Right renal cortex interstitium (tissue), 3 donors: Measurements from ENCODE around the gene RTN4RL1. TPM values are rescaled to one million over a fixed set of nuclear protein-coding genes. Genes with fewer than 3 reads are reported as not detected.

Source experiments
- DNase-seq, 3 donors: peaks; one replicate each; pipeline ENCODE4 v3.0.0-alpha.2; 2013; ENCODE audit warnings: low read depth in 3 of 3, low spot score in 2 of 3
- polyA plus RNA-seq, 3 donors: library from polyadenylated mRNA; unstranded; fragments of 120-200 nt; gene quantifications; one replicate each; pipeline ENCODE4 v1.2.1, GENCODE V29; 2013; ENCODE audit not compliant: insufficient read length in 3 of 3

The RTN4RL1 gene
- polyA plus RNA-seq, 3 donors: 0.72 to 1.8 (median 1.3) TPM

DNA sequence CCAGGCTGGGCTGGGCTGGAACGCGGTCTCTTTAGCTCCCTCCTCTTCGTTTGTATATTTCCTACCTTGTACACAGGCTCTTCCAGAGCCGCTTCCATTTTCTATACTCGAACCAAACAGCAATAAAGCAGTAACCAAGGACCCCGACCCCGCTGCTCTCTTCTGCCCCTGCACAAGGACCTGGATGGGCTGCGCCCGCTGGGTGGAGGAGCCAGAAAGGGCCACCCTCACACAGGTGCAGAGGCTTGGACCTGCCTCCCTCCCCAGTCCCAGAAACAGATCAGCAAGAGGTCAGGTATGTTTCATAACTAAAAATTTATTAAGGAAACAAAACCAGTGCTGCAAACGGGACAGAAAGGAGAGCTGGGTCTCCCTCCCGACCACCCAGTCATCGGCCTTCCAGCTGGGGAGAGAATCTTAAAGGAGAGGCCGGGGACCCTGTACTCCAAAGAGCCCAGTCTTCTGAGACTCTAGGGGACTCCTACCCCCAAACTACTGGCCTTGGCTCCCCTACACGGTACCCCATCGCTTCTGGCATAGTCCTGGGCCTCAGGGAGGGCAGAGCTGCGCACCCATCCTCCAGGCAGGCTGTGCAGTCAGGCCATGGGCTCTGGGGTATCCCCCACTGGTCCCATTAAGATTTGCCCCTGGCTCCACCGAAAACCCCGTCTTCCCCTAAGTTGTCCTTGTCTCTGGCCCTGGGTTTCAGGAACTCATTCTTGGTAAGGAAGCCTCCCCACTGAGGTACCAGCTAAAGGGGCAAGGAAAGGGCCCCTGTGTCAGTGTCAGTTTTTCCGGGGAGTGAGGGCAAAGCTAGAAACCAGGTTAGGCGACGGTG lies 34.6 kb upstream of the RTN4RL1 start:
- no peak for DNase-seq

DNA sequence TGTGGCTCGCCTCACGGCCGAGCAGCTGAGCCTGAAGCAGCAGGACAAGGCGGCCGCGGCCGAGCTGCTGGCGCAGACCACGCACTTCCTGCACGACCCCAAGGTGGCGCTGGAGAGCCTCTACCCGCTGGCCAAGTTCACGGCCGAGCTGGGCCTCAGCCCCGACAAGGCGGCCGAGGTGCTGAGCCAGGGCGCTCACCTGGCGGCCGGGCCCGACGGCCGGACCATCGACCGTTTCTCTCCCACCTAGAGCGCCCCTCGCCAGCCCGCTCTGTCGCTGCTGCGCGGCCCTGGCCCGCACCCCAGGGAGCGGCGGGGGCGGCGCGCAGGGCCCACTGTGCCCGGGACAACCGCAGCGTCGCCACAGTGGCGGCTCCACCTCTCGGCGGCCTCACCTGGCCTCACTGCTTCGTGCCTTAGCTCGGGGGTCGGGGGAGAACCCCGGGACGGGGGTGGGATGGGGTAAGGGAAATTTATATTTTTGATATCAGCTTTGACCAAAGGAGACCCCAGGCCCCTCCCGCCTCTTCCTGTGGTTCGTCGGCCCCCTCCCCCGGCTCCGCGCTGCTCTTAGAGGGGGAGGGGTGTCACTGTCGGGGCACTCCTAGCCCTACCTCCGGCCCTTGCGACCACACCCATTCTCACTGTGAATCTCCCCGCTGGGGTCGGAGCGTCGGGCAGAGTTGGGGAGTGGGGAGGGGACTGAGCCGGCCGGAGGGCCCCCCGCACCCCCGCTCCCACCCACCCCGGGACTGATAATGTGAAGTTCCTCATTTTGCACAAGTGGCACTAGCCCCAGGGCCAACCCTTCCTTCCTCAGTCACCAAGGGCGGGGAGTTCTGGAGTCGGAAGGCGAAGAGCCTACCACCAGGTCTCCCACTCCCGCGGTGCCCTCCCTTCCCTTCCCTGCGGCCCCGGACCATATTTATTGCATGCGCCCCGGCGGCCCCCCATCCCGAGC lies 33.7 kb upstream of the RTN4RL1 start:
- no peak for DNase-seq

DNA sequence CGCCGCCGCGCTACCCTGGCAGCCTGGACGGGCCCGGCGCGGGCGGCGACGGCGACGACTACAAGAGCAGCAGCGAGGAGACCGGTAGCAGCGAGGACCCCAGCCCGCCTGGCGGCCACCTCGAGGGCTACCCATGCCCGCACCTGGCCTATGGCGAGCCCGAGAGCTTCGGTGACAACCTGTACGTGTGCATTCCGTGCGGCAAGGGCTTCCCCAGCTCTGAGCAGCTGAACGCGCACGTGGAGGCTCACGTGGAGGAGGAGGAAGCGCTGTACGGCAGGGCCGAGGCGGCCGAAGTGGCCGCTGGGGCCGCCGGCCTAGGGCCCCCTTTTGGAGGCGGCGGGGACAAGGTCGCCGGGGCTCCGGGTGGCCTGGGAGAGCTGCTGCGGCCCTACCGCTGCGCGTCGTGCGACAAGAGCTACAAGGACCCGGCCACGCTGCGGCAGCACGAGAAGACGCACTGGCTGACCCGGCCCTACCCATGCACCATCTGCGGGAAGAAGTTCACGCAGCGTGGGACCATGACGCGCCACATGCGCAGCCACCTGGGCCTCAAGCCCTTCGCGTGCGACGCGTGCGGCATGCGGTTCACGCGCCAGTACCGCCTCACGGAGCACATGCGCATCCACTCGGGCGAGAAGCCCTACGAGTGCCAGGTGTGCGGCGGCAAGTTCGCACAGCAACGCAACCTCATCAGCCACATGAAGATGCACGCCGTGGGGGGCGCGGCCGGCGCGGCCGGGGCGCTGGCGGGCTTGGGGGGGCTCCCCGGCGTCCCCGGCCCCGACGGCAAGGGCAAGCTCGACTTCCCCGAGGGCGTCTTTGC lies 32.8 kb upstream of the RTN4RL1 start:
- no peak for DNase-seq

DNA sequence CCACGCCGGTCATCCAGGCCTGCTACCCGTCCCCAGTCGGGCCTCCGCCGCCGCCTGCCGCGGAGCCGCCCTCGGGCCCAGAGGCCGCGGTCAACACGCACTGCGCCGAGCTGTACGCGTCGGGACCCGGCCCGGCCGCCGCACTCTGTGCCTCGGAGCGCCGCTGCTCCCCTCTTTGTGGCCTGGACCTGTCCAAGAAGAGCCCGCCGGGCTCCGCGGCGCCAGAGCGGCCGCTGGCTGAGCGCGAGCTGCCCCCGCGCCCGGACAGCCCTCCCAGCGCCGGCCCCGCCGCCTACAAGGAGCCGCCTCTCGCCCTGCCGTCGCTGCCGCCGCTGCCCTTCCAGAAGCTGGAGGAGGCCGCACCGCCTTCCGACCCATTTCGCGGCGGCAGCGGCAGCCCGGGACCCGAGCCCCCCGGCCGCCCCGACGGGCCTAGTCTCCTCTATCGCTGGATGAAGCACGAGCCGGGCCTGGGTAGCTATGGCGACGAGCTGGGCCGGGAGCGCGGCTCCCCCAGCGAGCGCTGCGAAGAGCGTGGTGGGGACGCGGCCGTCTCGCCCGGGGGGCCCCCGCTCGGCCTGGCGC lies 32.1 kb upstream of the RTN4RL1 start:
- DNase-seq: no peak

DNA sequence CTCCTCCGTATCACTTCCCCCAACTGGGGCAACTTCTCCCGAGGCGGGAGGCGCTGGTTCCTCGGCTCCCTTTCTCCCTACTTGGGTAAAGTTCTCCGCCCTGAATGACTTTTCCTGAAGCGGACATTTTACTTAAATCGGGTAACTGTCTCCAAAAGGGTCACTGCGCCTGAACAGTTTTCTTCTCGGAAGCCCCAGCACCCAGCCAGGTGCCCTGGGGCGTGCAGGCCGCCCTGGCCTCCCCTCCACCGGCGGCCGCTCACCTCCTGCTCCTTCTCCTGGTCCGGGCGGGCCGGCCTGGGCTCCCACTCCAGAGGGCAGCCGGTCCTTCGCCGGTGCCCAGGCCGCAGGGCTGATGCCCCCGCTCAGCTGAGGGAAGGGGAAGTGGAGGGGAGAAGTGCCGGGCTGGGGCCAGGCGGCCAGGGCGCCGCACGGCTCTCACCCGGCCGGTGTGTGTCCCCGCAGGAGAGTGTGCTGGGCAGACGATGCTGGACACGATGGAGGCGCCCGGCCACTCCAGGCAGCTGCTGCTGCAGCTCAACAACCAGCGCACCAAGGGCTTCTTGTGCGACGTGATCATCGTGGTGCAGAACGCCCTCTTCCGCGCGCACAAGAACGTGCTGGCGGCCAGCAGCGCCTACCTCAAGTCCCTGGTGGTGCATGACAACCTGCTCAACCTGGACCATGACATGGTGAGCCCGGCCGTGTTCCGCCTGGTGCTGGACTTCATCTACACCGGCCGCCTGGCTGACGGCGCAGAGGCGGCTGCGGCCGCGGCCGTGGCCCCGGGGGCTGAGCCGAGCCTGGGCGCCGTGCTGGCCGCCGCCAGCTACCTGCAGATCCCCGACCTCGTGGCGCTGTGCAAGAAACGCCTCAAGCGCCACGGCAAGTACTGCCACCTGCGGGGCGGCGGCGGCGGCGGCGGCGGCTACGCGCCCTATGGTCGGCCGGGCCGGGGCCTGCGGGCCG lies 31.4 kb upstream of the RTN4RL1 start:
- DNase-seq: no peak

DNA sequence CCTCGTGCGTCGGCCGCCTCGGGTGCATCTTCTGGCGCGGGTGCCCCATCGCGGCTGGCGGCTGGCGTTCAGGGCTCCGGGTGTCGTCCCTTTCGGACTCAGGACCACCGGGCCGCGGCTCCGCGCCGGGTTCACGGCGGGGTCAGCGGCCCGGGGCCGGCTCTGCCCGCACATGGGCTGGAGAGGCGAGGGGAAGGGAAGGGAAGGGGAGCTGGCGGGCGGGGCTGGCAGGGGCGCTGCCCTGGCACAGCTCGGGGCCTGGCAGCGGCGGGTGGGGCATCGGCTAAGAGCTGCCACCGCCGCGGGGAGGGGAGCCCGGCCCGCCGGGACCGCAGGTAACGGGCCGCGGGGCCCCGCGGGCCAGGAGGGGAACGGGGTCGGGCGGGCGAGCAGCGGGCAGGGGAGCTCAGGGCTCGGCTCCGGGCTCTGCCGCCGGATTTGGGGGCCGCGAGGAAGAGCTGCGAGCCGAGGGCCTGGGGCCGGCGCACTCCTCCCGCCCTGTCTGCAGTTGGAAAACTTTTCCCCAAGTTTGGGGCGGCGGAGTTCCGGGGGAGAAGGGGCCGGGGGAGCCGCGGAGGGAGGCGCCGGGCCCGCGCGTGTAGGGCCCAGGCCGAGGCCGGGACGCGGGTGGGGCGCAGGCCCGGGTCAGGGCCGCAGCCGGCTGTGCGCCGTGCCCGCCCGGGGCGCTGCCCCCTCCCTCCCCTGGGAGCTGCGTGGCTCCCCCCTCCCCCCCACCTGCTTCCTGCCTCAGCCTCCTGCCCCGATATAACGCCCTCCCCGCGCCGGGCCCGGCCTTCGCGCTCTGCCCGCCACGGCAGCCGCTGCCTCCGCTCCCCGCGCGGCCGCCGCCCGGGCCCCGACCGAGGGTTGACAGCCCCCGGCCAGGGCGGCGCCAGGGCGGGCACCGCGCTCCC lies 30.4 kb upstream of the RTN4RL1 start:
- no peak for DNase-seq

DNA sequence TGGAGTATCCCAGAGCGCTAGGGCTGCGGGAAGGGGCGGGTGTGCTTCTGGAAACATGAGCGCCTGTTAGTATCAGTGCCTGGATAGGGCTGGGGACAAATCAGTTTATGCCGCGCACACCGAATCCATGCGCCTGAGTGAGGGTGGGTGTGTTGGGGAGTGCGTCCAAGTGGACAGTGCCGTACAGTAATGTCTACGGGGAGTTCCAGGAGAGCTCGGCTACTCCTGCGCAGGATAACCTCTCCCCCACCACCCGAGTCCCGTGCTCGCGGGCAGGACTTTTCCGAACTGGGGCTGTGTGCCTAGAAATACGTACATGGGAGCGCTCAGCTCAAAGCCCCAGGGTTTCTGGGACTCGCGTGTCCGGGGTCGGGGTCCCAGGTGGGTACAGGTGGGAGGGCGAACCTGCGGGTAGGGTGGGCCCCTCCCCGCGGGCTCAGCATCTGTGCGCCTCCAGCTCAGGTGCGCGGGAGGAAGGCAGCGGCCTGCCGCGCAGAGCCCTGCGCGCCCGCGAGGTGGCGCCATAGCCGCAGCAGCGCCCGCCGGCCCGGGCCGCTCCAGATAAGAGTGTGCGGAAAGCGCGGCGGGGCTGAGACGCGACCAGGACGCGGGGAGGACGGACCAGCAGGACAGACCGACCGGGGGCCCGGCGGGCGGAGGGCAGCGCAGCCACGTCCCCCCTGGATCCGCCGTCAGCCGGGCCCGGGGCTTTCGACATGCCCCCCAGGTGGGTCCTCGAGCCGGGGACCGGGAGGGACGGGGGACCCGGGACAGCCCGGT lies 29.6 kb upstream of the RTN4RL1 start, which contains the start of gene HIC1:
Gene HIC1 (plus strand): TSS at position 592 of the 780 bp plus-strand sequence. CDS start 1,588 bp downstream, outside the sequence.
- no peak for DNase-seq

DNA sequence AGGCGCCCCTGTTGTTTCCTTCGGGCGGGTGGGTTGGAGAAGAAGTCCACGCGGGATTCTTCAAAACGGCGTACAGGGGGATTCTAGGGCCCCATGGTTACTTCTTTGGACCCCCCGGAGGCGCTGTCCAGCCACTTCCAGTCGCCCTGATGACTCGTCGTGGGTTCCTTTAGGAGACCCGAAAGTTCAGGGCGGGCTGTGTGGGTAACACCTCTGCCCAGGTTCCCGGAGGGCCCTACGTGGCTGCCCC lies 29.1 kb upstream of the RTN4RL1 start:
- no peak for DNase-seq

DNA sequence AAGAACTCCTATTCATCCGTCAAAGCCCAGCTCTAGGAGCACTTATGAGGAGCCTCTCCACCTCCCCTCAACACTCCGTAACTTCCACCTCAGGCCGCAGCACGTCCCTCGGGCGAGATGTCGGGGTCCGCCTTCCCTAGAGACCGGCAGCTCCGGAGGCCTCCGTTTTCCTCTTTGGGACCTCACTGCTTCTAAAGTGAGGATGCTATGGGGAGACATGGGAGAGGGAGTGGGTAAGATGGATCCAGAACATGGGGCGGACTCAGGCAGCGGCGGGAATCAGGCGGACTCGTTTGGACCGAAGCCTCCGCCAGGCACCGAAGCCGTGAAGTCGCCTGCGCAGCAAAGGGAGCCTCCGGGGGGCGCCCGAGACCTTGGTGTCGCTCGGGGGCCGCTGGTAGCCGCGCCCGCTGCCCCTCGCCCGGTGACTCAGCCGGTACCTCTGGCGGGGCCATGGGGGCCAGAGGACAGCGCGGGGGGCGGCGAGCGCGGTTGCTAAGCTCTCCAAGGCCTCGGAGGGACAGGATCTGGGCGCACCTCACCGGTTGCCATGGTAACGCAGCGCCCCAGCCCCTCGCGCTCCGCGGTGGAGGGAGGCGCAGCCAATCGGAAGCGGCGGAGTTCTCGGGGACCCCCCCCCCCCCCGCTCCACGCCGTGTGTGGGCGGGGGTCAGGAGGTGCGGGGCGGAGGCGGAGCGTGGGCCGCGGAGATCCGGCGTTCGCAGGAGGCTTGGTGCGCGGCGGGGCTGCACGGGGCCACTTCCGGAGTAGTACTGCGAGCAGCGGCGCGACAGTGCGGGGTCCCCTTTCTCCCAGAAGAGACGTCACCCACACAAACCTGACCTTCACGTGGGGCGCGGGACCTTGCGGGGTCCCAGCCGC lies 28.5 kb upstream of the RTN4RL1 start:
- DNase-seq: no peak

DNA sequence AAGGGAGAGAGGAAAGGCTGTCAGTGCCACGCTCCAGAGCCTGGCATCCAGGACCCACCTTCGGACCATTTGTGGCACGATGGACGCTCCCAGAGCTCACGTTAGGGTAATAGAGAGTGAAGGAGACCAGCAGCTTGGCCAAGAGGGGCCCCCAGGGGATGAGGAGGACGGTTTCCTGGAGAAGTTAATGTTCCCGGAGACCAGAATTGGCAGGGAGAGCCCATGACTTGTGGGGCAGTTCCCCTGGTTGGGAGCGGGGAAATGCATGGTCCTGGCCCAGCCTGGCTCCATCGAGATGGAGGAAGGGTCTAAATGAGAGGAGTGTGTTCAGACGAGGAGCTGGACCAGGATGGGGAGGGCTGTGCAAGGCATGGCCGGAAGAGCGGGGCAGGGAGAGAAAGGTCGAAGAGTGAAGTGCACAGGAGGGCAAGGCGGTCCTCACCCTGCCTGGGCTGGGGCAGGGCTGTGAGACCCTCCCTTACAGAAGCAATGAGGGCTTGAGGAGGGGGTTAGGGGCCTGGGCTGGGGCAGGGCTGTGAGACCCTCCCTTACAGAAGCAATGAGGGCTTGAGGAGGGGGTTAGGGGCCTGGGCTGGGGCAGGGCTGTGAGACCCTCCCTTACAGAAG lies 26.9 kb upstream of the RTN4RL1 start:
- DNase-seq: no peak

DNA sequence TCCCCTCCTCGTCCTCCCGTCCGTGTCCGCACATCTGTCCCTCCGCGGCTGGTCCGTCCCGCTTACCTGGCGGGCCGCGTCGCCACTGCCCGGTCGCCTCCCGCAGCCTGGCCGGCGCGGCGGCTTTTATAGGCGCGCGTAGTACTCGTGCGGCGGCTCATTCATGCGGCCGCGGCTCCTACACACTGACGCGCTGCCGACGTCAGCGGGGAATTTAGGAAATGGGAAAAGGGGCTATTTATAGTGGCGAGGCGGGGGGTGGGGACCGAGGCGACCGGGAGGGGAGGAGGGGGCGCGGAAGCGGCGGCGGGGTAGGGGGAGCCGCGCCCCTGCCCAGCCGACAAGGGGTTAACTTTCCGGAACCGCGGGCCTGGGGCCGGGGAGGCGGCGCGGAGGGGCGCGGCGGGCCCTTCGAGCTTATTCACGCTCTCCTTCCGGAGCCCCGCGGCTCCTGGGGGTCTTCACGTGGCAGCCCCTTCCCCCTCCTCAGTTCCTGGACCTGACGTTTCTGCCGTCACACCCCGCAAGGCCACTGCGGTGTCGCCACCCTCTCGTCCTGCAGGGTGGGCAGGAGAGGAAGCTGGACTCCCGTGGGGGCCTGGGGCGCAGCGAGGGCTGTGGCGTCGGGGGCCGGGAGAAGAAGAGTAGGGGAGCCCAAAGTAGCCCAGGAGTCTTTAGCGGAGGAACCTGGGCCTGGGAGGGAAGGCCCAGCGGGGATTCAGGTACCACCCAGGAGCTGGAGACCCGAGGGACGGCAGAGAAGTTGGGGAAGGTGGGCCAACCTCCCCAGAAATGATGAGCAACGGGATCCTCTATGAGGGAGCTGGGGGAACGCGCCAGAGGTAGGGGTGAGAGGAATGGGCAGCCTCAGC lies 26.2 kb upstream of the RTN4RL1 start:
- DNase-seq: no peak

DNA sequence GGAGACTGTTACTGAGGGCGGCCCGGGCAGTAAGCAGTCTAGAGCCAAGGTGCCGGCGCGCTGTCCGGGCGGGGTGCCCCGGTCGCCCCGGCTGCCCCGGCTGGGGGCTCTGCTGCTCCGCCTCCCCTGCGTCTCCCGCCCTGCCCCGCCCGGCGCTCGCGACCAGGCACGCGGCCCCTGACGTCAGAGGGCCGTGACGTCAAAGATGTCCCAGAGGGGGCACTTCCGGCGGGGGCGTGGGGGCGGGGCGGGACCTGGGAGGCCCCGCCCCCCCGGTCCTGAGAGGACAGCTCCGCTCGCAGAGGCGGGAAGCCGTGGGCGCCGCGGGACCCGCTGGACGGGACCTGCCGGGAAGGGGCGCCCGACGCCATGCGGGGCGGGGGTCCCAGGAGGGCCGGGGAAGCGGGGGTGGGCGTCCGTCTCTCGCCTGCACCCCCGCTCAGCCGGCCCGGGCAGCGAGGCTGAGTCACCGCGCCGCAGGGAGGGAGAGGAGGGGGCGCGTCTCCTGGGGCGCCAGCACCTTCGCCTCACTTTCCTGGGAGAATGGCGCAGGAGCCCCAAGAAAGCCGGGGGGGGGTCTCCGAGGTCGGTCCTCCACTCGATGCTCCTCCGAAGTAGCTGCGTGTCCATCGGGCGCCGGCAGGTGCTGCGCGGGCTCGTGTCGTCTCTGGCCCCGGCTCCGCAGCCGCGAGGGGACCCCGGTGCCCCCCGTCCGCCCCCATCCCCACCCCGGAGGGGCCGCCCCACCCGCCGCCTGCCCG lies 25.3 kb upstream of the RTN4RL1 start:
- DNase-seq: no peak

DNA sequence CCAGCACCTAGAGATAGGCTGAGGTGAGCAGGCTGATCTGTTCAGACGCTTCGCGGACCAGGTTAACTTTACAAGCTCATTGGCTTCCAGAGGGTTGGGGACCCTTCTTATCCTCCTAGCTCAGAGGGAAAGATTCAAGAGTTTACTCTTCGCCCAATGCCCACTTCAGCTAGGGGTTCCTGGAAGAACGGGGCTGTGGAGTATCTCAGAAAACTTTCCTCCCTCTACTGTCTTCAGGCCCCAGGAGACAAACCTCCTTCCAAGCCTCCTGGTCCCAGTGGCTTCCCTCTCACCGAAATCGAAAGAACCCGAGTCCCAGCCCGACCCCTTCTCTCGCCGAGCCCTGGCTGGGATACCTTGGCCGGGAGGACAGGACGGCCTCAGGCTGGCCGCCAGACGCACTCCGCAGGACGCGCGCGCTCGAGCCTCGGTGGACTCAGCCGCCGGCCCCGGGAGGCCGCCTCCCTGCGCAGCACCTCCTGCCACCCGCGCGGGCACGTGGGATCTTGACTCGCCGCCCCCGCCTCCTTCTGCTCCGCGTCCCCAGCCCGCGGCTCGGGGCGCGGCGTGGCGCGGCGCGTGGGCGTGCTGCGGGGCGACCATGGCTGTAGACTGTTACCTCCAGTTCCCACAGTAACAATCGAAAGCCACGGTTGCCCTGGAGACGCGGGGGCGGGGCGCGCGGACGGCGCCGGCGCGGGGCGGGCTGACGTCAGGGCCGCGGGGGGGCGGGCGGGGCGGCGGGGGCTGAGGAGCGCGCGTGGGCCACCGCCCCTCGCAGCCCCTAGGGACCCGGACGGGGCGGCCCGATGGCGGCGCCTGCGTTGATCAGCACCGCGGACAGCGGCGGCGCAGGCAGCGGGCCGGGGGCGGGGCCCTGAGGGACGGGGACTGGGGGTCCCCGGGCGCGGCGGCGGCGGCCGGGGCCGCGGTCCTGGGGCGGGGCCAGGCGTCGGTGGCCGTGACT lies 24.5 kb upstream of the RTN4RL1 start:
- DNase-seq: no peak
